Endodermal cell (in vitro differentiated cells): ENCODE measurements around the gene PACSIN1. TPM values are rescaled to one million over a fixed set of nuclear protein-coding genes. Genes with fewer than 3 reads are reported as not detected.

Experiments
- DNase-seq: peaks from one replicate; pipeline ENCODE4 v3.0.0-alpha.2; 2017
- H3K27ac ChIP-seq: 2 replicates; pipeline ENCODE4 v1.5.1; 2013; ENCODE audit warnings: mild to moderate bottlenecking, low read depth, low read length, moderate library complexity
- H3K27me3 ChIP-seq: 2 replicates; pipeline ENCODE4 v1.6.1; 2013; ENCODE audit warnings: mild to moderate bottlenecking, low read length, moderate library complexity; ENCODE audit not compliant: insufficient read depth, control insufficient read depth, poor library complexity, severe bottlenecking
- H3K36me3 ChIP-seq: 2 replicates; pipeline ENCODE4 v1.7.0; 2013; ENCODE audit warnings: mild to moderate bottlenecking, low read length, moderate library complexity; ENCODE audit not compliant: control insufficient read depth, insufficient read depth
- H3K4me1 ChIP-seq: one replicate; pipeline ENCODE4 v1.7.0; 2013; ENCODE audit warnings: low read length; ENCODE audit not compliant: control insufficient read depth, insufficient read depth
- H3K4me3 ChIP-seq: 2 replicates; pipeline ENCODE4 v1.5.1; 2013; ENCODE audit warnings: mild to moderate bottlenecking, low read length, moderate library complexity
- H3K9ac ChIP-seq: 2 replicates; pipeline ENCODE4 v1.6.1; 2013; ENCODE audit warnings: mild to moderate bottlenecking, low read length, moderate library complexity; ENCODE audit not compliant: poor library complexity, severe bottlenecking; ENCODE audit errors: extremely low read depth
- H3K9me3 ChIP-seq: 2 replicates; pipeline ENCODE4 v1.6.1; 2013; ENCODE audit warnings: mild to moderate bottlenecking, low read length, moderate library complexity; ENCODE audit not compliant: control insufficient read depth
- H3K27ac Mint-ChIP-seq: 2 replicates; pipeline ENCODE4 v1.8.0; 2020; ENCODE audit warnings: mixed read lengths
- H3K27me3 Mint-ChIP-seq: 2 replicates; pipeline ENCODE4 v1.8.0; 2021; ENCODE audit warnings: mild to moderate bottlenecking, mixed read lengths; ENCODE audit not compliant: insufficient read depth
- H3K36me3 Mint-ChIP-seq: 2 replicates; pipeline ENCODE4 v1.8.0; 2020; ENCODE audit warnings: low read depth, mixed read lengths
- H3K4me1 Mint-ChIP-seq: 2 replicates; pipeline ENCODE4 v1.8.0; 2020; ENCODE audit warnings: mixed read lengths
- H3K4me3 Mint-ChIP-seq: 2 replicates; pipeline ENCODE4 v1.8.0; 2020; ENCODE audit warnings: mild to moderate bottlenecking, moderate library complexity, mixed read lengths
- H3K9me3 Mint-ChIP-seq: 2 replicates; pipeline ENCODE4 v1.8.0; 2020; ENCODE audit warnings: mild to moderate bottlenecking, mixed read lengths
- WGBS, 2 experiments: methylation state at CpG; one replicate each; pipeline versions ENCODE4 v1.1.5 to v1.1.7; 2013; ENCODE audit warnings: missing lambda C conversion rate in 2 of 2, mixed read lengths in 1 of 2; ENCODE audit not compliant: insufficient coverage in 1 of 2, insufficient read length in 1 of 2; 5-methylcytosine and 5-hydroxymethylcytosine counted together
- total RNA-seq, 2 donors: library from RNA; stranded (reverse); fragmentation: NEBNext Ultra II Directional in 1 of 2; extraction: Animal tissue kit (Norgen Biotek cat#: 25700) in 1 of 2; gene quantifications; 2 replicates in 1 of 2; 3 replicates in 1 of 2; pipeline ENCODE4 v1.2.1, GENCODE V29; 2021
- TF ChIP-seq, protein P1 (sequence below): fragments of 200-600 bp; sonication (generic); conservative IDR thresholded peaks from 2 replicates; pipeline ENCODE4 v1.5.0; 2021; ENCODE audit warnings: antibody characterized with exemption, mild to moderate bottlenecking

The PACSIN1 gene
- total RNA-seq, 2 donors from 2014 or later: 7.2 to 7.3 TPM

DNA sequence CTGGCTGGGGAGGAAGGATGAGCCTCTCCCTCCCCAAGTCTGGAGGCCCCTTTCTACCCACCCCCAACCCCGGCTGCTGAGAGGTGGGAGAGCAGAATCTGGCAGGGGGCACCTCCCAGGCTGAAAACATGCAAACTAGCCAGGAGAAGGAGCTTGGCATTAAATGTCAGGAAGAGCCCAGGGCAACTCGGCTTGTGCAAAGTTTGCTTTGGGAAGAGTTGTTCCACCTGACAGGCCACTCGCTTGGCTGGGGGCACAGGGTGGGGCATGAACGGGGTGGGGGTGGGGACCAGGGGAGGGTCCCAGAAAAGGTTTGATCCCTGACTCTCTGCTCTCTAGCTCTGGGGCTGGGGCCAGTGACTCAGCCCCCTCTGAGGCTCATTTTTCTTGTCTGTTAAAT, 87.3 kb downstream of the PACSIN1 start:
- Histone ChIP-seq H3K9ac (no peak overlapping the region), H3K9me3 (no peaks in the 10 kb centered on the region), H3K4me3 (no peak overlapping the region), H3K27me3 (no peaks in the 10 kb centered on the region), H3K4me1 (peaks cover 10% of the 10 kb centered on the region), H3K36me3 (no peaks in the 10 kb centered on the region), H3K27ac (no peak overlapping the region)
- no peak for DNase-seq
- 86 to 100% methylated on average over 2 to 4 of the region's 4 CpGs for WGBS, 2 experiments
- Mint-ChIP-seq H3K36me3 (no peaks in the 10 kb centered on the region), H3K27ac (no peak overlapping the region), H3K9me3 (no peaks in the 10 kb centered on the region), H3K4me1 (peaks cover 16% of the 10 kb centered on the region), H3K4me3 (no peak overlapping the region), H3K27me3 (no peaks in the 10 kb centered on the region)
- TF ChIP-seq, protein P1, sequence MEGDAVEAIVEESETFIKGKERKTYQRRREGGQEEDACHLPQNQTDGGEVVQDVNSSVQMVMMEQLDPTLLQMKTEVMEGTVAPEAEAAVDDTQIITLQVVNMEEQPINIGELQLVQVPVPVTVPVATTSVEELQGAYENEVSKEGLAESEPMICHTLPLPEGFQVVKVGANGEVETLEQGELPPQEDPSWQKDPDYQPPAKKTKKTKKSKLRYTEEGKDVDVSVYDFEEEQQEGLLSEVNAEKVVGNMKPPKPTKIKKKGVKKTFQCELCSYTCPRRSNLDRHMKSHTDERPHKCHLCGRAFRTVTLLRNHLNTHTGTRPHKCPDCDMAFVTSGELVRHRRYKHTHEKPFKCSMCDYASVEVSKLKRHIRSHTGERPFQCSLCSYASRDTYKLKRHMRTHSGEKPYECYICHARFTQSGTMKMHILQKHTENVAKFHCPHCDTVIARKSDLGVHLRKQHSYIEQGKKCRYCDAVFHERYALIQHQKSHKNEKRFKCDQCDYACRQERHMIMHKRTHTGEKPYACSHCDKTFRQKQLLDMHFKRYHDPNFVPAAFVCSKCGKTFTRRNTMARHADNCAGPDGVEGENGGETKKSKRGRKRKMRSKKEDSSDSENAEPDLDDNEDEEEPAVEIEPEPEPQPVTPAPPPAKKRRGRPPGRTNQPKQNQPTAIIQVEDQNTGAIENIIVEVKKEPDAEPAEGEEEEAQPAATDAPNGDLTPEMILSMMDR: no peak

DNA sequence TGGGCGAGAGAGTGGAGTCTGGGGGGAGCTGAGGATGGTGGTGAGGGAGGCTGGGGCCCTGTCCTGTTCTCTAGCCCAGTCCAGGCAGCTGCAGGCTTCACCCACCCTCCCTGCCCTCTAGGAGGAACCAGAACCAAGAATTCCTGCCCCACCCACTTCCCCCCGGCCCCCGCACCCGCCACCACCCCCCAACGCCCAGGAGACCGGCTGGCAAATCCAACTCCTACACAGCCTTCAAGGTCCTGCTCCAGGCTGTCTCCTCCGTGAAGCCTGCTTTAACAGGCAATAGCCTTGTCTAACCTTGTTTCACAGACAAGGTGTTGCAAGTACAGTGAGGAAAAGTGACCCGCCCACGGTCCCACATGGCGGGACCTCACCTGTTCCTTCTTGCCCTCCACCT, 87.9 kb downstream of the PACSIN1 start:
- no peak overlapping the region for H3K4me3 ChIP-seq
- H3K4me1 ChIP-seq: peaks cover 10% of the 10 kb centered on the region
- Mint-ChIP-seq H3K9me3 (no peaks in the 10 kb centered on the region), H3K27ac (no peak overlapping the region), H3K4me3 (no peak overlapping the region), H3K36me3 (no peaks in the 10 kb centered on the region), H3K4me1 (peaks cover 16% of the 10 kb centered on the region), H3K27me3 (no peaks in the 10 kb centered on the region)
- no peak for DNase-seq
- TF ChIP-seq, protein P1: no peak
- H3K27ac ChIP-seq: no peak overlapping the region
- H3K27me3 ChIP-seq: no peaks in the 10 kb centered on the region
- no peaks in the 10 kb centered on the region for H3K36me3 ChIP-seq
- no peaks in the 10 kb centered on the region for H3K9me3 ChIP-seq
- H3K9ac ChIP-seq: no peak overlapping the region
- 78 to 85% methylated on average over 4 to 9 of the region's 10 CpGs for WGBS, 2 experiments

DNA sequence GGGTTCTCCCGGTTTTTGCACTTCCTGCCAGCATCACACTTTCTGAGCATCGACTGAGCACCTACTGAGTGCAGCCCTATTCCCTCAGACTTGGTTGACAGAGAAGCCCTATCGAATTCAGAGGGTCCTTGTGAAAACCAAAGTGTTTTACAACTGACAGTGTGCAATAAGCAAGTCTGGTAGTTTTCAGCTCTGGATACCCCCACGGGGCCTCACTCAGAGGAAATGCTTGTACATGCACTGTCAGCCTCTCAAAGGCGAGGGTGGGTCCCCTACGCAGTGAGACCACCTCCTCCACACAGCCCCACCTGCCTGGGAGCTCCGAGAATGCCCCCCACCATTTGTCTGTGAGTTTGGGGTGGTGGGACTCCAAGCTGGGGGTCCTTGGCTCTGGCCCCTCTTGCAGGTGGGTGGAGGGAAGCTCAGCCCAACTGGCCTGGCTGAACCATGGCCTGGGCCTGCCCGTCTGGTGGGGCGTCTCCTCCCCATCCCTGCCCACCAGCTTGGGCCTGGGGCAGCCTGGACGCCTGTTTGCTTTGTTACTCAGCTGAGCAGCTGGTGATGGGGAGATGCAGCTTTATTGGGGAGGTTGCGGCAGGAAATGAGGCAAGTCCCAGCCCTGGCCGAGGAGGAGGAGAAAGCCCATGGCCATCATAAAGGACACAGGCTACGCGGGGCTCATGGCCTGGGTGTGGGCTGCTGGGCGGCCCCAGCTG, 88.6 kb downstream of the PACSIN1 start:
- H3K27me3 ChIP-seq: no peaks in the 10 kb centered on the region
- 88 to 89% methylated on average over 6 to 15 of the region's 15 CpGs for WGBS, 2 experiments
- Mint-ChIP-seq H3K27me3 (no peaks in the 10 kb centered on the region), H3K4me3 (no peak overlapping the region), H3K9me3 (no peaks in the 10 kb centered on the region), H3K27ac (no peak overlapping the region), H3K36me3 (no peaks in the 10 kb centered on the region), H3K4me1 (peaks cover 16% of the 10 kb centered on the region)
- H3K4me1 ChIP-seq: peaks cover 10% of the 10 kb centered on the region
- TF ChIP-seq, protein P1: no peak
- no peaks in the 10 kb centered on the region for H3K9me3 ChIP-seq
- no peak overlapping the region for H3K27ac ChIP-seq
- no peaks in the 10 kb centered on the region for H3K36me3 ChIP-seq
- no peak for DNase-seq
- H3K4me3 ChIP-seq: no peak overlapping the region
- H3K9ac ChIP-seq: no peak overlapping the region
